HepG2 (cell line): Measurements from ENCODE around the gene HAUS5.

Source experiments
- ASH2L ChIP-seq: fragments of 300-600, 200-600 bp; sonication (generic); IDR thresholded peaks from 2 replicates; pipeline ENCODE4 v1.7.0; 2017; ENCODE audit warnings: low read depth, mild to moderate bottlenecking, moderate library complexity, mixed read lengths, low read length; ENCODE audit not compliant: insufficient read length
- CTCF ChIP-seq: sonication (generic); formaldehyde crosslinking; IDR thresholded peaks from 2 replicates; pipeline ENCODE4 v1.5.0; 2020; ENCODE audit warnings: mild to moderate bottlenecking, missing genetic modification reagents, moderate library complexity
- MAX ChIP-seq: IDR thresholded peaks from 2 replicates; pipeline ENCODE4 v1.6.1; 2012; ENCODE audit warnings: inconsistent platforms
- PHF20 ChIP-seq: sonication (generic); formaldehyde crosslinking; IDR thresholded peaks from 2 replicates; pipeline ENCODE4 v1.5.0; 2020; ENCODE audit warnings: mild to moderate bottlenecking, missing genetic modification reagents
- SOX6 ChIP-seq, 2 experiments: fragments of 450-650 bp in 1 of 2; sonication (generic) in 1 of 2; formaldehyde crosslinking in 1 of 2; IDR thresholded peaks; 2 replicates each; pipeline versions ENCODE4 v1.4.0 to v1.6.1; 2017 to 2020; ENCODE audit warnings: antibody characterized with exemption in 1 of 2, mild to moderate bottlenecking in 1 of 2, missing genetic modification reagents in 1 of 2
- SUZ12 ChIP-seq: fragments of 150-350 bp; IDR thresholded peaks from 2 replicates; pipeline ENCODE4 v1.6.1; 2014; ENCODE audit warnings: low read depth, low read length
- TRIM24 ChIP-seq: sonication (generic); formaldehyde crosslinking; IDR thresholded peaks from 2 replicates; pipeline ENCODE4 v1.8.0; 2022; ENCODE audit warnings: mild to moderate bottlenecking, missing genetic modification reagents
- ZNF205 ChIP-seq: IDR thresholded peaks from 2 replicates; pipeline ENCODE4 v1.6.1; 2018; ENCODE audit warnings: missing biosample characterization, missing genetic modification reagents
- ZNF598 ChIP-seq: sonication (generic); formaldehyde crosslinking; IDR thresholded peaks from 2 replicates; pipeline ENCODE4 v1.5.1; 2020; ENCODE audit warnings: mild to moderate bottlenecking, missing genetic modification reagents, borderline replicate concordance
- TF ChIP-seq, protein P1 (sequence below): sonication (generic); formaldehyde crosslinking; IDR thresholded peaks from 2 replicates; pipeline ENCODE4 v1.4.0; 2020; ENCODE audit warnings: low read depth, mild to moderate bottlenecking, missing genetic modification reagents
- TF ChIP-seq, protein P2 (sequence below): sonication (generic); formaldehyde crosslinking; IDR thresholded peaks from 2 replicates; pipeline ENCODE4 v1.9.0; 2021; ENCODE audit warnings: missing genetic modification reagents, borderline replicate concordance

DNA sequence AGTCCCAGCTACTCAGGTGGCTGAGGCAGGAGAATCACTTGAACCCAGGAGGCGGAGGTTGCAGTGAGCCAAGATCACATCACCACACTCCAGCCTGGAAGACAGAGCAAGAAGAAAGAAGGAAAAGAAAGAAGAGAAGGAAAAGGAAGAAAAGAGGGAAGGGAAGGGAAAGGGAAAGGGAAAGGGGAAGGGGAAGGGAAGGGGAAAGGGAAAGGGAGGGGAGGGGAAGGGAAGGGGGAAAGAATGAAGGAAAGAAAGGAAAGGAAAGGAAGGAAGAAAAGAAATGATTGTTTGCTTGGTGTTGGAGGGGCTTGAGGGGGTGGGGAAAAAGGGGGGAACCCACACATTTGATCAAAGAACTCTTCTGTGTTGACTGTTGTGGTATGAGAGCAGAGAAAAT lies 16.6 kb upstream of the HAUS5 start:
- TF ChIP-seq ASH2L (no peak), CTCF (CRISPR knock-in tag) (no peak), SUZ12 (no peak), SOX6 (IDR thresholded peaks at IDR 0.05) (no peak), SOX6 (CRISPR knock-in tag; IDR thresholded peaks at IDR 0.05) (no peak), MAX (no peak), PHF20 (no peak), ZNF598 (no peak), ZNF205 (CRISPR knock-in tag) (no peak), TRIM24 (CRISPR knock-in tag) (no peak)
- TF ChIP-seq, protein P1, sequence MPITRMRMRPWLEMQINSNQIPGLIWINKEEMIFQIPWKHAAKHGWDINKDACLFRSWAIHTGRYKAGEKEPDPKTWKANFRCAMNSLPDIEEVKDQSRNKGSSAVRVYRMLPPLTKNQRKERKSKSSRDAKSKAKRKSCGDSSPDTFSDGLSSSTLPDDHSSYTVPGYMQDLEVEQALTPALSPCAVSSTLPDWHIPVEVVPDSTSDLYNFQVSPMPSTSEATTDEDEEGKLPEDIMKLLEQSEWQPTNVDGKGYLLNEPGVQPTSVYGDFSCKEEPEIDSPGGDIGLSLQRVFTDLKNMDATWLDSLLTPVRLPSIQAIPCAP (CRISPR knock-in tag) = no peak
- TF ChIP-seq, protein P2, sequence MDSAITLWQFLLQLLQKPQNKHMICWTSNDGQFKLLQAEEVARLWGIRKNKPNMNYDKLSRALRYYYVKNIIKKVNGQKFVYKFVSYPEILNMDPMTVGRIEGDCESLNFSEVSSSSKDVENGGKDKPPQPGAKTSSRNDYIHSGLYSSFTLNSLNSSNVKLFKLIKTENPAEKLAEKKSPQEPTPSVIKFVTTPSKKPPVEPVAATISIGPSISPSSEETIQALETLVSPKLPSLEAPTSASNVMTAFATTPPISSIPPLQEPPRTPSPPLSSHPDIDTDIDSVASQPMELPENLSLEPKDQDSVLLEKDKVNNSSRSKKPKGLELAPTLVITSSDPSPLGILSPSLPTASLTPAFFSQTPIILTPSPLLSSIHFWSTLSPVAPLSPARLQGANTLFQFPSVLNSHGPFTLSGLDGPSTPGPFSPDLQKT = no peak
